ENCODE data around the gene GLI3. TPM values are rescaled to one million over a fixed set of nuclear protein-coding genes. Genes with fewer than 3 reads are reported as not detected.

GLI3 gene
- total and polyA plus RNA-seq, 12 donors, result 0.51 to 9.1 (median 5.3) TPM

- Histone ChIP-seq H3K27ac (no peak overlapping the region), H3K27me3 (no peaks in the 10 kb centered on the region), H3K4me3 (no peak overlapping the region), H3K36me3 (no peaks in the 10 kb centered on the region), H3K9me3 (no peaks in the 10 kb centered on the region), H3K4me1 (peaks cover 0 to 10% (median 0%) of the 10 kb centered on the region in 9 donors)
- DNase-seq, result no peak
- no peak for ATAC-seq
- intact Hi-C loops (cut with DNase I), result loop anchor here in 1 of 10 donors (10.0 kb wide), 1 partner anchor 63 kb away; no protein-coding TSS in a partner anchor
- TF ChIP-seq CTCF (IDR thresholded peaks at IDR 0.05), result no peak
- 91 to 93% methylated on average over 2 of the region's 2 CpGs for WGBS, 2 donors
Measured at GRCh38 chr7:42161719-42162118, 75.3 kb downstream of the GLI3 start.

- Histone ChIP-seq H3K4me3 (no peak overlapping the region), H3K27ac (no peak overlapping the region), H3K9me3 (no peaks in the 10 kb centered on the region), H3K4me1 (peaks cover 0 to 10% (median 0%) of the 10 kb centered on the region in 9 donors), H3K27me3 (no peaks in the 10 kb centered on the region), H3K36me3 (no peaks in the 10 kb centered on the region)
- DNase-seq (no peak), ATAC-seq (no peak)
- WGBS, 2 donors, result 71 to 80% methylated on average over 2 of the region's 2 CpGs
- no peak for TF ChIP-seq CTCF (IDR thresholded peaks at IDR 0.05)
- intact Hi-C loops (cut with DNase I), result loop anchor here in 1 of 10 donors (10.0 kb wide), 1 partner anchor 64 kb away; no protein-coding TSS in a partner anchor
Measured at GRCh38 chr7:42161110-42161509, 75.9 kb downstream of the GLI3 start.

GRCh38 chr7:42159130-42159529 is 77.9 kb downstream of the GLI3 start:
- Histone ChIP-seq H3K4me3 (no peak overlapping the region), H3K9me3 (no peaks in the 10 kb centered on the region), H3K4me1 (peaks cover 0 to 10% (median 0%) of the 10 kb centered on the region in 9 donors), H3K27me3 (no peaks in the 10 kb centered on the region), H3K27ac (no peak overlapping the region), H3K36me3 (no peaks in the 10 kb centered on the region)
- WGBS, 2 donors, result 84 to 88% methylated on average over 3 of the region's 3 CpGs
- DNase-seq, result no peak
- no peak for ATAC-seq
- intact Hi-C loops (cut with DNase I), result no loop called here
- no peak for TF ChIP-seq CTCF (IDR thresholded peaks at IDR 0.05)

GRCh38 chr7:42156967-42157721 is 79.9 kb downstream of the GLI3 start:
- no peaks in the 10 kb centered on the region for H3K27me3 ChIP-seq
- DNase-seq (no peak), ATAC-seq (no peak)
- no peaks in the 10 kb centered on the region for H3K9me3 ChIP-seq
- TF ChIP-seq CTCF (IDR thresholded peaks at IDR 0.05), result no peak
- H3K27ac ChIP-seq, result no peak overlapping the region
- peaks cover 0 to 9% (median 0%) of the 10 kb centered on the region in 9 donors for H3K4me1 ChIP-seq
- no peaks in the 10 kb centered on the region for H3K36me3 ChIP-seq
- no peak overlapping the region for H3K4me3 ChIP-seq
- 94% methylated on average over 6 of the region's 6 CpGs for WGBS, 2 donors
- intact Hi-C loops (cut with DNase I), result no loop called here
